MV-4-11 (cell line): ENCODE measurements around the gene DNALI1.
"Not testable (repeated sequence)": the region's sequence is repeated elsewhere in the genome, so short reads cannot be mapped to it uniquely, and the experiment has no call there.

Experiments
- DNase-seq: peaks from one replicate; lab custom pipeline; 2025; lab: John Stamatoyannopoulos, UW

The DNALI1 gene

GRCh38 chr1:37553927-37554808 is 2.6 kb upstream of the DNALI1 start, which contains the start of gene SNIP1:
TSS of gene SNIP1 (minus strand) at chr1:37554293. CDS start at chr1:37554229, 64 bp downstream.
- DNase-seq, result peak; percentile 95

DNA sequence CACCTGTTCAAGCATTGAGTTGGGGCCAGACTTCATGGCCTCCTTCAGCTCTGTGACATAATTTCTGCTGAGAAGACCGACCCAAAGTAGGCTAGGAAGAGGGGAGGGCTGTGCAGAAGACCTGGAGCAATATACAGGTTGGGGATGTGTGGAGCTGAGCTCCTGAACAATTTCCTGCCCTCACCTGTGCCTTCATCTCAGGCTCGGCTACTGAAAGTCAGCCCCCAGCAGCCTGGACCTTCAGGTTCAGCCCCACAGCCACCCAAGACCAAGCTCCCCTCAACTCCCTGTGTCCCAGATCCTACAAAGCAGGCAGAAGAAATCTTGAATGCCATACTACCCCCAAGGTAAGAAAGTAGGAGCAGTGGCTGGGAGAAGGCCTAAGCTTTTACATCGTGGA is 662 bp downstream of the DNALI1 start:
- DNase-seq, result no peak

DNA sequence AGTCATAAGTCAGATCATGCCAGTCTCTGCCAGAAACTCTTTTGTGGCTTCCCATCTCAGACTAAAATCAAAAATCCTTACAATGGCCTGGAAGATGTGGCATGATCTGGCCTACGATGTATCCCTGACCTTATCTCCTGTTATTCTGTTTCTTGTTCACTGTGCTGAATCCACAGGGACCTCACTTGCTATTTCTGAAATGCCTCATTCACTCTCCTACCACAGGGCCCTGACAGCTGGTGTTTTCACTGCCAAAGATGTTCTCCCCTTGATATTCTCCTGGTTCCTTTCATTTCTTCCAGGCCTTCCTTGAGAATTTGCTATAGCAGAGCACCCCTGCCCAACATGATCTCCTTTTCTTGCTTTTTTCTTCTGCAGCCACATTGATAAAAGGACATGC is 1.7 kb downstream of the DNALI1 start:
- DNase-seq, result no peak

- DNase-seq, result no peak
Observed at GRCh38 chr1:37559080-37559479, 2.3 kb downstream of the DNALI1 start.

DNA sequence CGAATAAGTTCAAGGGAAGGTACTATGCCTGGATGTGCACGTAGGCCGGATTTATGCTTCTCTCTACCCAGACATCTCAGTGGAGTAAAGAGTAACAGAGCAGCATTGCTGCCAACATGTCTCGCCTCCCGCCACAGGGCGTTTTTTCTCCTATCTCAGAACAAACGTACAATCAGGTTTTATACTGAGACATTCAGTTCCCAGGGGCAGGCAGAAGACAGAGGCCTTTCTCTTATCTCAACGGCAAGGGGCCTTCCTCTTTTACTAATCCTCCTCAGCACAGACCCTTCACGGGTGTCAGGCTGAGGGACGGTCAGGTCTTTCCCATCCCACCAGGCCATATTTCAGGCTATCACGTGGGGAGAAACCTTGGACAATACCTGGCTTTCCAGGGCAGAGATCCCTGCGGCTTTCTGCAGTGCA is 3.2 kb downstream of the DNALI1 start:
- not testable (repeated sequence) for DNase-seq

DNA sequence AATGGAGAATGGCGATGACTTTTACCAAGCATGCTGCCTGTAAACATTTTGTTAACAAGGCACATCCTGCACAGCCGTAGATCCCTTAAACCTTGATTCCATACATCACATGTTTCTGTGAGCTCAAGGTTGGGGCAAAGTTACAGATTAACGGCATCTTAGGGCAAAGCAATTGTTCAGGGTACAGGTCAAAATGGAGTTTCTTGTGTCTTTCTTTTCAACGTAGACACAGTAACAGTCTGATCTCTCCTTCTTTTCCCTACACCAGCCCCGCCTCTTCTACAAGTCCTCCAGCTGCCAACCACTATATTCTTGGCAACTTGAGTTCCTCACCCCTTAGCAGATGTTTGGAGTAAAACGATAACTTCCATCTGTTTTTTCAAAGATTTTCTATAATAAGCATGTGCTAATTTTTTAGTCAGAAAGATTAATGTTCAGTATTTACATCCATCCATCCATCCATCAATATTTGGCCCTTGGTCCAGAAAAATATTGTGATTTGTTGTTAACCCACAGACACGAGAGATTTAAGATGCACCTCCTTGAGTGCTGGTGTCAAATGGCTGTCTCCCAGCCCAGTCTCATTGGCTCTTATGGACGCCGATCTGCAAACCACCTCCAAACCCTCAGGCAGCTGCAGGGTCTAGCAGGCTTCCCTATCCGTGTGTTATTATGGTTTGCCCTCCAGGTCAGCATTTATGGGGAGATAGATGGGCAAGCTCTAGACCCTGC is 3.8 kb downstream of the DNALI1 start:
- DNase-seq, result no peak

DNA sequence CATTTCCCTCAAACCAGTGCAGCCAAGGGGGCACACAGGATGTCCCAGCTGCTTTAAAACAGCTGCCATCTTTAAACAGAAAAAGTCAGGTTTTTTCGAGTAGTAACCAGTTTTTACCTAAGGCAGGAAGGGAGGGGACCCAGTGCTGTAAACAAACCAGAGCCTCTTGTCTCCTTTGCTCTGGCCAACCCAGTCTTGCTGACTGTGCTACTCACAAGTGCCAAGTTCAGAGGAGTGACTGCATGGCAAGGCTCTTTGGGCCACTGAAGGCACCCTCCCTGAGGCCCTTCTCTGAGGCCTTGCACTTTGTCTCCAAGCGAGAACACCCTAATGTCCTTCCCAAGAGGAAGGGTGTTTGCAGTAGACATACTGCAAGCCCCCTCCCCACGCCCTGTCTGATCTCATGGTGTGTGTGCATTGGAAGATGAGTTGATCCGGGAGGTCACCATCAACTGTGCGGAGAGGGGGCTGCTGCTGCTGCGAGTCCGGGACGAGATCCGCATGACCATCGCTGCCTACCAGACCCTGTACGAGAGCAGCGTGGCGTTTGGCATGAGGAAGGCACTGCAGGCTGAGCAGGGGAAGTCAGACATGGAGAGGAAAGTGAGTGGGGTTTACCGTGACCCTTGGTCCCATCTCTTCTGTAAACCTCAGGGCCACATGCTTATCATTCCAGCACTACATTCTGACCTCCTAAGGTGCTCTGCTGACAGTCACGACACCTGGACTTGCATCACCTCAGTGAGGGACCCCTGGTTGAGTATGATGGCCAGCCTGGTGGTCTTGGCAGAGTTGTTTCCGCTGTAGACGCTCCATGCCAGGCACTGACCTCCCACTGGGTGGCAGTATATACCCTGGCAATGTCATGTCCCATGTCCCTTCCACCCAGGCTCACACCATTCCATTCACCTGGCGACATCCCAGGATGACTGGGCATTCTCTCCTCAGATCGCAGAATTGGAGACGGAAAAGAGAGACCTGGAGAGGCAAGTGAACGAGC is 4.7 kb downstream of the DNALI1 start:
- DNase-seq, result no peak

DNA sequence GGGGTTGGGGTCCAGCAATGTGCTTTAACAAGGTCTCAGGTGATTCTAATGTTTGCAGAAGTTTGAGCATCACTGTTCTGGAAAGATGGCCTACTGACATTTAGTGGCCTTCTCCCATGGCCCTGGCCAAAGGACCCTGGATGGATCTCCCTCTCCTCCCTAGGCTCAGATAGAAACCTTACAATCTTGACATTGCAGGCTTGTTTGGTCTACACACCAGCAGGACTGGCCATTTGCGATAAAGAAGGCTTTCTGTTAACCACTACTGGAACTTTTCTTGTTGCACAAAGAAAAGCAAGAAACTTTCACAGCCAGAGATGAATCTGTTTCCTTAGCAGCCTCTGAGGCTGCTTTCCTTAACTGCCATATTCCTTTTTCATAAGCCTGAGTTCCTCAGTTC is 6.2 kb downstream of the DNALI1 start:
- no peak for DNase-seq

- DNase-seq, result no peak
Observed at GRCh38 chr1:37564892-37565291, 8.2 kb downstream of the DNALI1 start.

- DNase-seq, result no peak
Observed at GRCh38 chr1:37567023-37567422, 10.3 kb downstream of the DNALI1 start.

DNA sequence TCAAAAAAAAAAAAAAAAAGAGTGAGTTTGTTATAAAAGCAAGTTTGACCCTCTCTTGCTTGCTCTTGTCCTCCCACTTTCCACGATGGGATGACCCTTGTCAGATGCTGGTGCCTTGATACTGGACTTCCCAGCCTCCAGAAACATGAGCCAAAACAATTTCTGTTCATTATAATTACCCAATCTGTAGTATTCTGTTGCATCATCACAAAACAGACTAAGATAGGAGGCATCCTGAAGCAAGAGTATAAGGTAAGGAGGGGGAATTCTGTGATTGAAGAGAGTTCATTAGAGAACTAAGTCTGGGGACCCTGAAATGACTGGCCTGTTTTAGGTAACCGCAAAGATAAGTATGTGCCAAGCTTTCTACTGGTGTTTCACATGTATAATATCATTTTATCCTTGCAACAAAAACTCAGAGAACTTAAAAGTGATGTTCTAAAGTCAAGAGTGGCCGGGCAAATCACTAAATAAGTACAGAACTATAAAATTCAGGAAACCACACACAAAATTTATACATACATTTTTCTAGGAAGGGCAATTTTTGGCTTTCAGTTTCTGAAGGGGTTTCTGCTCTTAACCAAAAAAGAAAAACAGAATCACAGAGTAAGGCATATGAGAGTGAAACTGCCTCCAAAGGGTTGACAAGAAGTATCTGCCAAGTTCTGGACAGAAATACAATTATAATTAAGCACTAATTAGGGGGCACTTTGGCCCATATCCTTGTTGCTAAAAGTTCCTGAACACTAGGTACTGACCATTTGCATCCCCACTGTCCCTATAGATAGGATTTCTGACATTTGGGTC is 14.0 kb downstream of the DNALI1 start:
- no peak for DNase-seq

GRCh38 chr1:37574834-37575480 is 18.2 kb downstream of the DNALI1 start:
- peak; percentile 38 for DNase-seq

DNA sequence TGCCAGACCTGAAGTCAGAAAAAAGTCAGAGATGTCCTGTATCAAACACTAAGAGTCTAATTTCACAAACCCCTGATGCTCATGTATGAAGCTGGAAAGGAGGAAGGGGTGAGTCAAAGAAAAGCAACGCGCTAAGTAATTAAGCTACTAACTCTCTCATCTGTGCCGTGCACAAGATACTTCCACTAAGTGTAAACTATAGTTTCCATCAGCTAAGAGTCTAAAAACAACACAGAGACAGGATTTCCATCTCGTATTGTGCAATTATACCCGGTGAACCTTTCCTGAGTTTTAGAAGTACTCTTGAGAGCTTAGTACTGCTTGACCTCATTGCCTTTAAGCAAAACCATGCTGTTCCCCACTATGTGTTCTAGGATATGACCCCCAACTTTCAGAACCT is 19.0 kb downstream of the DNALI1 start:
- no peak for DNase-seq

- not testable (repeated sequence) for DNase-seq
Observed at GRCh38 chr1:37584544-37584943, 27.8 kb downstream of the DNALI1 start.

DNA sequence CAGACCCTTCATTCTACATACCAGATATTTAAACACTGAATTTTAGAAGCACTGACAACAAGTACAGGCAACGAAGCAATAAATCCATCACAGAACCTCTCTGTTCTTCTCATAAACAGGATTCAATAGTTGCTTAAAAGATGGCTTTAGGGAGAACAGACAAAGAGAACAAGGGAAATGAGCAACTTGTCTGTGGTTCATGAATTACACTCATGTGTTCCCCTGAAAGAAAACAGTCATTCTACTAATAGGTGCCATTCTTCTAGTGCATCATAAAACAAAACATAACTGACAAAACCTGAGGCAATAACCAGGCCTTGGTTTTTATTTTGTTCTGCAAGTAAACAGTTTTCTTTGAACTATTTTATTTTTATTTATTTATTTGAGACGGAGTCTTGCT is 32.2 kb downstream of the DNALI1 start:
- DNase-seq, result no peak

- no peak for DNase-seq
Observed at GRCh38 chr1:37593726-37594125, 37.0 kb downstream of the DNALI1 start.

DNA sequence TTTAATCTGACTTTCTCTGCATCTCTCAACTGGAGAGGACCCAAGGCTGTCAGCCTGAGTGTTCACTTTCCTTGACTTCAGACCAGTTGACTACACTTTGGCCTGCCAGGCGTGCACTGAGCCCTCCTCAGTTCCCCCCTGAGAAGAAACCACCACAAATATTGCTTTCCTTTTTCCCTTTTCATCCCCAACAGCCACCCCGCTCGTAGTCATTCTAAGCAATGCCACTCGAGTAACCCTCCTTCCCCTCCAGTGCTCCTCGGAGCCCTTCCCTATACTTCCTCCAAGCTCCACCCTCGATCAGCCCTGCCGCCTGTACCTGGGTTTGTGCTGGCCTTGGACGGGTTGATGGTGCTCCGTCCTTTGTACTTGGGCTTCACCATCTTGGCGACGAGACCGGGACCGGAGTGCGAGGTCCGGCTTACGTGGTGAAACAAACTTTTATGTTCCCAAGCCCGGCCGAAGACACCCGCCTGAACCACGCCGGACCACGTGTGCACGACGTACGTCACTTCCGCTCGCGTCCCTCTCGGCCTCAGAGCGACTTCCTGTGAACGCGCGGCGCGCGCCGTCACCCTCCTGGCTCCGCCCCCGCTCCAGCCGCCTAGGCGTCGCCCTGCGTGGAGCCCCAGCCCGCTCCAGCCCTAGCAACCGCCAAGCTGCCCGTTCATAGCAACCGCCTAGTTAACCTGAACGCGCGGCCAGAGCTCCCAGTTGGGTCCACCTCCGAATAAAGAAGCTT is 38.9 kb downstream of the DNALI1 start, which contains the start of gene GNL2:
Gene GNL2, minus strand, starts transcription at position 498 of the 742 bp plus-strand sequence. Its CDS starts 115 bp downstream, at position 383.
- peak; percentile 95 for DNase-seq

- no peak for DNase-seq
Observed at GRCh38 chr1:37596182-37596667, 39.5 kb downstream of the DNALI1 start.

DNA sequence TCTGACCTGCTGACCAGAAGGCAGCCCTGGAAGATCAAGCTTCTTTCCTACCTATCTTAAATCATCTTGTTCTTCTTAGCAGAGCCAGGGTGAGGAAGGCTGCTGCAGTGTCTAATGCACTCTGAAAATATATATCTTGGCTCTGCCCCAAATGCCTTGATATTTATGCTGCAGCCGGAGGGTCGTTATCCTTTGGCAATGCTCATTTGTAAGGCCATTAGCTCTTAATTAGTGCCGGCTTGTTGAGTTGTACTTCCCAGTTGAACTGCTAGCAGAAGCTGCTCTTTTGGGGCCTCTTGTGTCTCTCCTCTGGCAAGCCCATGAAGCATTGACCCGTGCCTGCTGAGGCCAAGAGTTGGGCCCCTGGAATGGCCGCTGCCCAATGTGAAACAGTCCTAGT is 43.2 kb downstream of the DNALI1 start:
- DNase-seq, result no peak
